Femur (tissue), 1 donor: ENCODE measurements around the gene ZNF821.
A peak's percentile ranks its signal among the peaks of the same experiment; 100 is the strongest.
"Not testable (repeated sequence)": the region's sequence is repeated elsewhere in the genome, so short reads cannot be mapped to it uniquely, and the experiment has no call there.

Experiments
- DNase-seq: peaks from one replicate; pipeline ENCODE4 v3.0.0-alpha.2; 2017

The ZNF821 gene

DNA sequence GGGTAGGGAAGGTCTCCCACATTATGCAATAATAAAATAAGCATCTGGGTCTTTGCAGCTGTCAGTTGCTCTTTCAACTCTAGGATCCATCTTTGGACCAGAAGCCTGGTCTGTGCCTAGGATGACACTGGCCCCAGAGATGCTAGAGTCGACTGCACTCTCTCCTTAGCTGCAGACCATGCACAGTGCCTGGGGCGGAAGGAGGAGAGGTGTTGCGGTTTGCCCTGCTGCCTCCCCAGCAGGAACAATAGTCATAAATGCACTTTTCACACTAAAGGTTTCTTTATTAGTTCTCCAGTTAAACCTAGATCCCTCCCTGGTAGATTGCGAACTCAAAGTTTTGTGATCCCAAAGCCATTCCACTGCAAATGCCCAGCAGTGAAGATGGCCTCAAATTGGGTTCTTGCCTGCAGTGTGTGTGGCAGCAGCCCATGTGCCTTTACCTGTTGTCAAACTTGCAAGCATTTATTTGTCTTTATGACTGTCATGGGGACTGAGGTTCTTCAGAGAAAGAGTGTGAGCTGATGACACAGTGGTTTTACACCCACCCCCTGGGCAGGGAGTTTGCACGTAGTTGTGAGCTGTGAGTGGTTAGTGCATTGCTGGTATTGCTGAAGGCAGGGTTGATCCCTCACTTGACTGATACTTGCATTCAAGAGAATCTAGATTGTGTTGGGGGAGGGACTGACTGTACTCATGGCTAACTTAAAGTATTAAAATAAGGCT is 27.9 kb downstream of the ZNF821 start:
- DNase-seq: no peak

- no peak for DNase-seq
Observed at GRCh38 chr16:71854369-71854948, 29.5 kb downstream of the ZNF821 start.

GRCh38 chr16:71853413-71853812 is 30.6 kb downstream of the ZNF821 start:
- DNase-seq: no peak

- DNase-seq: no peak
Observed at GRCh38 chr16:71852561-71852960, 31.4 kb downstream of the ZNF821 start.

- no peak for DNase-seq
Observed at GRCh38 chr16:71852158-71852557, 31.8 kb downstream of the ZNF821 start.

DNA sequence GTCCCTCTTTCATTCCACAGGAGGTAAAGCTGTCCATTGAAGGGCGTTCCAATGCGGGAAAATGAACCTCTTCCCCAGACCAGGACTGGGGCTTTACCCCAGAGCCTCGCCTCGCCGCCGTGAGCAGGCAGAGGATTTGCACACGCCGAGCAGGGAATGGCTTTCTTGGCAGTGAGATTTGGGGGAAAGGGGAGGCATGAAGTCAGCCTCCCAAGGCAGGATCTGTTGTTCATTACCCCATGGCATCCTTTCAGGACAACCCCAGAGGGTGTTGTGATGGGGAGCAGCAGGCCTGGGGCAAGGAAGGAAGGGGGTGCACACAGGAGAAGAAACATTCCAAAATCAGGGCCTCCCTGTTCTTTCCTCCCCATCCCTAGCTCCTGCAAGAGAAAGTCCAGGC is 32.2 kb downstream of the ZNF821 start:
- no peak for DNase-seq

DNA sequence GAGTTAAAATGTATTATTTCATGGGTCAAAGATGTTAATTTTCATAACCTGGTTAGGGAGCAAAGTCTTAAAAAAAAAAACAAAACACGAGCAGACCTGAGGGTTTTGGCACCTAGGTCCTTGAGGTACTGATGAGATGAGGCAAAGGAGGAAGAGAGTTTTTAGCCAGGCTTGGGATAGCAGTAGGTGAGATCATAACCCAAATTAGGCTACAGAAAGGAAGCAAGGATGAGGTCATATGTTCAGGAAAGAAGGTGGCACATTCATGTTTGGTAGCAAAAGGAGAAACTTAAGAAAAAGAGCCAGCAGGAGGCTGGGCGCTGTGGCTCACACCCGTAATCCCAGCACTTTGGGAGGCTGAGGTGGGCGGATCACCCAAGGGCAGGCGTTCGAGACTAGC is 35.4 kb downstream of the ZNF821 start:
- no peak for DNase-seq

GRCh38 chr16:71847096-71847495 is 36.9 kb downstream of the ZNF821 start:
- no peak for DNase-seq

DNA sequence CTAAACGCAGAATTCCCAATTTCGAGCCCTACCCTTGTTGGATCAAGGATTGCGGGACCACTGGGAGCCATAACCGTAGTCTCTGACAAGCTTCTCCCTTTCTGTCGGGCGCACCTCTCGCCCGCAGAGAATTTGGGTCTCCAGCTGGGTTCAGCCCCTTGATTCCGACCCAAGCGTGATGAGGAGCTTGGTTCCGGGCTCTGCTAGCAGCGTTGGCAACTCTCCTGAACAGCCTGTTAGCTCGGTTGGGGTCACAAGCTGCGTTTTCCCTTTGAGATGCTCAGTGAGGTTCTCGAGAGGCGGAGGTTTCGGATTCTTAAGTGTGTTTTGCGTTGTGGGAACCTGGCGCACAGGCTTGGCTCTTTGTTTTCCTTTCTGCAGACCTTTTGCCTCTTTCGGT is 37.6 kb downstream of the ZNF821 start:
- DNase-seq: no peak

GRCh38 chr16:71845639-71846430 is 38.1 kb downstream of the ZNF821 start, which contains the start of gene ATXN1L:
Gene ATXN1L, plus strand, starts transcription at chr16:71845976. Its CDS starts 3,765 bp downstream, at chr16:71849741.
- DNase-seq: peak; percentile 95

- no peak for DNase-seq
Observed at GRCh38 chr16:71843572-71843971, 40.4 kb downstream of the ZNF821 start.

GRCh38 chr16:71840052-71840451 is 43.9 kb downstream of the ZNF821 start:
- no peak for DNase-seq

GRCh38 chr16:71837150-71837549 is 46.8 kb downstream of the ZNF821 start:
- no peak for DNase-seq

DNA sequence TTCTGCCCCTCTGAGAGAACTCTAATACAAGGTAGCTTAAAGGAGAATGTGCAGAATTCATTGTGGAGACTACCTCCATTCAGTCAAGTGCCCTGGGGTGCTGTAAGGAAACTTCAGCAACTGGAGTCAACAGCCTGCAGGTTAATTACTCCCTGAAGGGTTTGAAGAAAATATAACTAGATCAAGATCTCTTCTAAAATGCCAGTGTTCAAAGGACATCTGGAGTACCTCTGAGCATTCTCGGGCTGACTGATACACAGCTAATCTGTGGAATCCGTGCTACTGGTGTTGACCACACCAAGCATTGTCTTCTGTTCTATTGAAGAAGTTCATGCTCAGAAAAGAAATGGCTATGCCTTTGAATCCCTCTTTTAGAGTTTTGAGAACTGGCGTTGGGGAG is 49.7 kb downstream of the ZNF821 start:
- no peak for DNase-seq

- DNase-seq: not testable (repeated sequence)
Observed at GRCh38 chr16:71832112-71832511, 51.9 kb downstream of the ZNF821 start.

- not testable (repeated sequence) for DNase-seq
Observed at GRCh38 chr16:71831698-71832097, 52.3 kb downstream of the ZNF821 start.

DNA sequence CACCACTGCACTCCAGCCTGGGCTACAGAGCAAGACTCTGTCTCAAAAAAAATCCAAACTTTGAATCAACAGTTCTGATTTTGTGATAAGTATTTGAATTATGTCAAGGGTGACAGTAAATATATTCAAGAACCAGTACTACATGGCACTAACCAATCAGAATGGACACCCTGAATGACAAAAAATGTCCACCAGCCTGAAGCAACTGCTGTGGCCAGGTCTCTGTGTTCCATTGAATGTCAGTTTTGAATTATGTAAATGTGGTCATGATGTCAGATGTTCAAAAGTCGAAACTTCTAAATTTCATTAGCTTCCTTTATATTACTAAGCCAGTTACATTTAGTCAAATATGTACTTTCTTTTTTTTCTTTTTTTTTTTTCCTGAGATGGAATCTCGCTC is 53.6 kb downstream of the ZNF821 start:
- DNase-seq: no peak

- no peak for DNase-seq
Observed at GRCh38 chr16:71826533-71827017, 57.4 kb downstream of the ZNF821 start.

- not testable (repeated sequence) for DNase-seq
Observed at GRCh38 chr16:71817155-71817500, 66.9 kb downstream of the ZNF821 start.

DNA sequence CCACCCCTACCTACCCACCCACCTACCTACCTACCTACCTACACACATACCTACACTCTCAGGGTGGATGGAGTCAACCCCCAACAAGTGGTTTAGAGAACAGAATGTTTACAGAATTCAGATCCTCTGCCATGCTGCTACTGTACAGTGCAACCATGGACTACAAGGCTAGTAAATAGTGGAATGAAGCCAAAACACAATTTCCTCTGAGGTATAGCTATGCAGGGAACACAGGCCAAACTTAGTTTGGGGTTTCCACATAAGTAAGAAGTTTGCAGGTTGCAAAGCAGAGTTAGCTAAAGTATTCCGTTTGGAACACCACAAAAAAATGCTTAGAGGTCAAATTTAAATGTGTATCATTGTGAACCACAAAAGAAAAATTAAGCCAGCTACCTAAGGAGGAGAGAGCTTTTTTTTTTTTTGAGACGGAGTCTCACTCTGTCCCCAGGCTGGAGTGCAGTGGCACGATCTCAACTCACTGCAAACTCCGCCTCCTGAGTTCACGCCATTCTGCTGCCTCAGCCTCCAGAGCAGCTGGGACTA is 72.7 kb downstream of the ZNF821 start:
- DNase-seq: no peak

DNA sequence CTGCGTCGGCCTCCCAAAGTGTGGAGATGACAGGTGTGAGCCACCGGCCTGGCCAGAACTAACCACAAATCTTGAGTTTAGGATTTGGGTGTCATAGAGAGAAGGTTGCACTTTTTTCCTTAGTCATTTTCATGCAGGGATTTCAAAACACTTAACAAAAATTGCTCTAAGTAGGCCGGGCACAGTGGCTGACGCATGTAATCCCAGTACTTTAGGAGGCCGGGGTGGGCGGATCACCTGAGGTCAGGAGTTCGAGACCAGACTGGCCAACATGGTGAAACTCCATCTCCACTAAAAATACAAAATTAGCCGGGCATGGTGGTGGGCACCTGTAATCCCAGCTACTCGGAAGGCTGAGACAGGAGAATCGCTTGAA is 73.8 kb downstream of the ZNF821 start:
- DNase-seq: not testable (repeated sequence)
